ENCODE results near the gene RTP5.

GRCh38 chr2:241865957-241866789, 3.4 kb upstream of the RTP5 start:
- TF ChIP-seq CTCF (IDR thresholded peaks at IDR 0.05), result no peak
- no peak for TF ChIP-seq POLR2AphosphoS5 (IDR thresholded peaks at IDR 0.05)
- TF ChIP-seq POLR2A (IDR thresholded peaks at IDR 0.05), result no peak
- TF ChIP-seq EP300 (IDR thresholded peaks at IDR 0.05), result no peak
